Activated CD4-positive, CD25-positive, alpha-beta regulatory T cell (primary cell): ENCODE measurements around the gene SLC4A11.

ENCODE experiments used
- DNase-seq, 4 experiments: peaks; one replicate each; lab custom pipeline; 2025; lab: John Stamatoyannopoulos, UW

The SLC4A11 gene

DNA sequence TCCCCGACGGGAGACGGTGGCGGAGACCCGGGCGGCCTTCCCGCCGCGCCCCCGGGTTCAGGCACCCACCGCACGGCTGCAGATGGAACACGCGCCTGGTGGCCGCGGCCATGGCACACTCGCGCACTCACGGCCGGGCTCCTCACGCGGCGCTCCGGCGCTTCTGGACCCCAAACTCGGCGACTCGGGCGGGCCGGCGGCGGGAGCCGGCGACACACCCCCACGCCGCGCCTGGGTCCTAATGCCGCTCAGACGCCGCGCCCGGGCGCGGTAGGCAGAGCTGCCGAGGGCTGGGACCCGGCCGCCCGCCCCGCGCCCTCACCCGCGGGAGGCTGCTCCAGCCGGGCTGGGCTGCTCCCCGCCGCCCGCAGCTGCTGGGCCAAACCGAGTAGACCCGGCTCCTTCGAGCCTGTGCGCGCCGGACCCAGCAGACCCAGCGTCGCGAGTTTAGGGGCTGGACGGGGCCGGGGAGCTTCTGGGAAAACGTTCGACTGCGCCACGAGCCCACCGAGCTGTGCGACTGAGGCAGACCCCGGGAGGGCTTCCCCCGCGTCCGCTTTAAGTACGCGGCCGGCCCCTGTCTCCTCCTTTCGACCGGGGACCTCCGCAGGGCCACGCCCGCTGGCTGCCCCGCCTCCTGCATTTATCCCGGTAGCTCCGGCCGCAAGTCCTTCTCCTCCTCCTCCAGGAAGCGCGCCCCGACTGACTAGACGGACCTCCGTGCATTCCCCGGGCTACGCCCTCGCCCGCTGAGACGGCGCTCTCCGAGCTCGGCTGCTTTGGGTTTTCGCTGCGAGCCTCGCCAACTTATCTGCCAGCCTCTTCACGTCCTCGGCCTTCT is at the start of gene SLC4A11:
Gene SLC4A11 (minus strand): TSS at position 165 of the 841 bp plus-strand sequence. CDS start 53 bp downstream, at position 112.
- no peak for DNase-seq

DNA sequence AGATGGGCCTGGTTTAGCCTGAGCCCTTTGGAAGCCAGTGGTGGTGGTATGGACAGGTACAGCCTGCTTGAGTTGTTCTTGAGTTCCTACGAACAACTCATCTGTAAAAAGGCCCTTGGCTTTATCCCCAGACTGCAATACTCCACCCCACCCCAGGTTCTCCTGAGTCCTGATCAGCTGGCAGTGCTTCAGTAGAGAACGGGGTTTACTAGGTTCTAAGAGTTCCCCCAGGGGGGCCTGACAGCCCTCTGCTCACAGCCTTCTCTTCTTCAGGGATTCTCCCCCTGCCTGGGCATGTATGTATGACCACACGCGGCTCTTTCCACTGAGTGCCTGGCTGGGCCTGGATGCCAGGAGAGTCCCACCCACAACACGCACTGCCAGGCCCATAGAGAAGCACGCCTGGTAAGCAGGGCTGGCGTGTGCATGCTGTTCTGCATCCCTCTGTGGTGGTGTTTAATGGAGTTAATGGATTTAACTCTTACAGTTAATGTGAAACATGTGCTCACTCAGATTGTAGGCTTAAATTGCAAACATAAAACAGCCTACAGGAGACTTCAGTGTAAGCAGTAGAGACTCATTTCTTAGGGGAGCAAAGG is 44.3 kb upstream of the SLC4A11 start:
- no peak for DNase-seq

DNA sequence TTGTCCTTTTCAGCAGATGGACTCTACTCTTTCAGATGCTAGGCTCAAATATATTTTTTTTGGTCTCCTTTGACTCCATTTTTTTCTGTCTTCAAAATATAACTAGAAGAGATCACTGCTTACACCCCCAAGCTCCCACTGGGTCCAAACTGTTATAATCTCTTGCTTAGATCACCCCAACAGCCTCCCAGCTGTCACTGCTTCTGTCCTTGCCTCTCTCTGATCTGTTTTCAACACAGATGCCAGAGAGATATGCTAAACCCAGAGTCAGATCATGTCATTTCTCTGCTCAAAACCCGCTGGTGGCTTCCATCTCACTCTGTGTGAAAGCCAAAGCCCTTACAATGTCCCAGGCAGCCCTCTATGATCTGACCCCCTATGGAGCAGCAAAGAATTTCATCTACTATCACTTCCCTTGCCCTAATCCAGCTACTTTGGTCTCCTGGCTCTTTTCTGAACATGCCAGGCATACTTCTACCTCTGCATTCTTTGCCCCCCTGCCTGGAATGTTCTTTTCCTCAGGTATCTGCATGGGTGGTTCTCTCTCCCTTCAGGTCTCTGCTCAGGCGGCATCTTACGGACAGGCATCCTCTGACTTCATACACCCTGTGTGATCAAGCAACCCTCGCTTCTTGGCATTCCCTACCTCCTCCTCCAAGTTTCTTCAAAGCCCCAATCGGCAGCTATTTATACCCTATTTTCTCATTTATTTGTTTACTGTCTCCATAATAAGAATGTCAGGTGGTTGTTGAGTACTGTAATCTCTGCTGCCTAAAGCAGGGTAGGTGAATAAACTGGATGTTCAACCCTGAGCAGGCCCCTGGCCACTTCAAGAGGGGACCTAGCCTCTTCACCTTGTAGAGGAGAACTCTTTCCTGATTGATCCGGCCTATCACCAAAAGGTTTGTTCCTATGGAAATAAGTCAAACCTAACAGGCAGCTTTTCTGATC is 43.6 kb upstream of the SLC4A11 start:
- no peak for DNase-seq

DNA sequence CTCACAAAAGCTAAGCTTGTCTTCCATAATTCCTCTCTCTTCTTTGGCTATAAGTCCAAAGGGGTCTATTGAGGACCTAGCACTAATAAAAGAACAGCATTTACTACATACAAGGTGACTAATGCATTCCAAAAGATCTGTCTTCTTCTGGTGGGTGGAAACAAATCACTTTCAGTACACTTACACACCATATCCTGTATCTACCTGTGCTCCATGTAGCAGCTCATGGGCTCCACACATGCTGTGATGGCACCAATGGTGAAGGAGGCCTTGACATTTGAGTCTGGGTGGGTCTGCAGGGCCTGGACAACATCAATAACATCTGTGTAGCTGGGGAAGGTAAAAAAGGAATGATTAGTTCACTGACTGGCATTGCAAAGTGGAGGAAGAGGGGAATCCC is 42.4 kb upstream of the SLC4A11 start:
- no peak for DNase-seq

DNA sequence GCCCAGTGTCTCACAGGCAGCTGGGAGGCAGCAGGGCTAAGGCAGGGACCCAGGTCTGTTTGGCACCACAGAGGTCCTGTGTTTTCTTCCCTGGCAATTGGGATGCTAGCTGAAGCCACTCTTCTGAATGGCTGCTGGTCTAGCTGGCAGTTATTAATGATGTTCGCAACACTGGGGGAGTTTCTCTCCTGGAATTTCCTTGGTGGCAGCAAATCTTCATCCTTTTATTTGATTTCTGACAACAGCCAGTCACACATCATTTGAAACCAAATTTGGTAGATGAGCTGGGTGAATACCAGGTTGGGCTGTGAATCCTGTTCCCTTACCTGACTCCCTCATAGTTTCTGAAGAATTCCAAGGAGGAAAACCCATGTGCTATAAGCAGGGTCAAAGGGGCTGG is 40.8 kb upstream of the SLC4A11 start:
- no peak for DNase-seq

DNA sequence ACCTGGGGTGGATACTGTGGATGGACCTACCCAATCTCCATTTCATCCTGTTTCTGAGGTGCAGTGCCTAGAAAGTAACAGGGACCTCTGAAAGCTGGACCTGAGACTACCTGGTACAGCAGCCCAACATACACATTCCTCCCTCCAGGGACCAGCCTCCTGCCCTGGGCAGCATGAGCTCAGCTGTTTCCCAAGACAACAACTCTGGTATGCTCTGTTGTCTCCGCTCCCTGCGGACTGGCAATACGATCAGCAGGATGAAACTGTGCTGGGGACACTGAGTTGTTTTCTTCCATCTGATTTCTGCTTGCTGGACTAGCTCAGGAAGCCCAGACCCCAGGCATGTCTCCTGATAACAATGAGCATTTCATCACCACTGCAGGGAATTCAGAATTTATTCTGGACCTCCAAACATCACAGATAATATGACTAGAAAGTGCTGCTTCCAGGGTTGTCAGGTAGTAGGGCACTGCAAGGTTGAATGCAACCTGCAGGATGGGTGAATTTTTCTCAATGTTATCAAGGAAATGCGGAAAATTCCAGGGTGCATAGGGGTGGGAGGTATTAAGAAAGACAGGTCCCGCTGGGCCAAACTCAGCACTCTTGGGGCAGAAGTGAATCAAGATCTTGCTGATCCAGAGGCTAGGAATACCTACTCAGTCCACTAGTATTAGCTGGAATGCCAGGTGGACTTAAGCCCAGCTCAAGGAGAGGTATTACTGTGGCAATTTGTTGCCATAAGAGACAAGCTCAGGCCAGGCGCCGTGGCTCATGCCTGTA is 38.9 kb upstream of the SLC4A11 start:
- no peak for DNase-seq

DNA sequence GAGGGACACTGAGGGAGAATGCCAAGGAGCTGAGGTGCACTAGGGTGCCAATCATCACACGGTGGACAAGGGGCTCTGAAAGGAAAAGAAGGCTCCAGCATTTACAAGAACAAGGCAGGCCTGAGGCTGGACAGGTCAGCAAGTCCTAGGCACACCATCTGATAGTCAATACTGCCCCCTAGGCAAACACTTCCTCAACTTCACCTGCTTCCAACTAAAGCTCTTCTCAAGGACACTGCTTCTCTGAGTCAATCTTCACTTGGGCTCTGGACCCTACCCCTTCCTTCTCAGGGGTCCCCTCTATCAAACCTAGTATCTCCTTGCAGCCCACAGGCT is 37.7 kb upstream of the SLC4A11 start:
- DNase-seq: no peak

DNA sequence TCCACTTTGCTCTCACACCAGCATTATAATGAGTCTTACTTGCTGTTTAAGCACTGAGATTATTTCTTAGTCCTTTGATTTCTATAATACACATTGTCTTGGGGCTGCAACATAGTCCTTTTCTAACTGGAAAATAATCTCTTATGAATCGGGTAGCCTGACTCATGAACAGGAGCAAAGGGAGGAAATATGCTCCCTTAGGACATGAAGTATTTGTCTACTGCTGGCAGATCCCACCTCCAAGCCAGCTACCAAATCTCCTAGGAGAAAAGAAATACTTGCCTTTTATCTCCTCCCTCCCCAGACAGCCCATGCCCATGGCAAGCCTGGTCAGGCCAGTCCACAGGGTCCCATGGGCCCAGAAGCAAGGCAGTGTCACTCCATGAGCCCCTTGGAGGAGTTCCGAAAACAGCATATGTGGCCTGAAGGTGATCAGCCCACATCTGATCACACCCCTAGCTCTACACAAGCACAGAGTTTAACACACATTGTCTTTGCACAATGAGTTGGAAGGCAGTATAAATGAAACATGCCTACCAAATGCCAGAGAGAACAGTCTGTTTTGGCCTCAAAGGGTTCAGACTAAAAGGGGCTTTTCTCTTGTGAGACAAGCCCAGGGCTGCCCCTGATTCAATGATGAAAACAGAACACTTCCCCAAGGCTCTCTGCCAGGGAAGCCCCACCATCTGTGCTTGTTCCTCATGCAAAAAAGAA is 37.1 kb upstream of the SLC4A11 start:
- DNase-seq: no peak

DNA sequence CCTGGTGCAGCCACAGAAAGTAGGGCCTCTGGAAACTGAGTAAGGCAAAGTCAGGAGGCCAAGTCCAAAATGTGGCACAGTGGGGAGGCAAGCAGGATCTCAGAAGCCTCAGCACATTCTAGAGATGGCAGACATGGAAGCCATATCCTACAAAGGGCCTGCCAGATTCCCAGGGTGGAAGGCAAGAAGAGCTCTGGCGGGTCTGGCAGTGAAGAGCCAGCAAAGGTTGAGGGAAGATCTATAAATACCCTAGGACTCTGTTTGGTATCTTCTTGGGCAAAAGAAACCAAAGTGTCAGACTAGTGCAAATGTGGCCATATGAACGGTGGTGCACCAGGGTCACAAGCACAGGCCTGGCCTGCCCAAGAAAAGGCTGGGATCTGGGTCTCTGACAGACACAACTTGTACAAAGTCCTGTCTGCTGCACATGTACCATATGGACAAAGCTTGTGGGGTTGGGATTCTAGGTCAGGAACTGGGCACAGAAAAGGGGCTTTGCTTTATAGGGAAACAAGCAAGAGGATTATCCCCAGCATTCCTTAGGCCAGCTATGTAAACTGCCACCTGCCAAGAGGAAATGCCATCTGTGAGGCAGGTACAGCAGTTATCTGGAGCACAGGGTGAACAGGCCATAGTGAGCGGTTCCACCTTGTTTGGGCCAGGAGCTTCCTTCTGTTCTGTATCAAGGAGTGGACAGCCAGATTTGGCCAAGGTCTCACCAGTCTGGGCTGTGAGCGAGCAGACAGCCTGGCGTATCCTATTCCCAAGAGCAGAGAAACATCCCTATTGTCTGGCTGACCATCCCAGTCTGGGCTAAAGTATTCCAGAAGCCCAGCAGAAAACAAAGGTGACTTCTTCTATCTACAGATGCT is 36.3 kb upstream of the SLC4A11 start:
- DNase-seq: no peak

DNA sequence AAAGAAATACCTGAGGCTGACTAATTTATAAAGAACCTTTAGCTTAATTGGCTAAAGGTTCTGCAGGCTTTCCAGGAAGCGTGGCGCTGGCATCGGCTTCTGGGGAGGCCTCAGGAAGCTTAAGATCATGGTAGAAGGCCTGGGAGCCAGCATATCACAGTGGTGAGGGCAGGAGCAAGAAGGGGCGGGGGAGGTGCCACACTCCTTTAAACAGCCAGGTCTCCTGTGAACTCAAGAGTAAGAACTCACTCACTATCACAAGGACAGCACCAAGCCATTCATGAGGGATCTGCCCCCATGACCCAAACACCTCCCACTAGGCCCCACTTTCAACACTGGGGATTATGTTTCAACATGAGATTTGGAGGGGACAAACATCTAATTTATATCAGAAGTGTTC is 34.4 kb upstream of the SLC4A11 start:
- DNase-seq: no peak

DNA sequence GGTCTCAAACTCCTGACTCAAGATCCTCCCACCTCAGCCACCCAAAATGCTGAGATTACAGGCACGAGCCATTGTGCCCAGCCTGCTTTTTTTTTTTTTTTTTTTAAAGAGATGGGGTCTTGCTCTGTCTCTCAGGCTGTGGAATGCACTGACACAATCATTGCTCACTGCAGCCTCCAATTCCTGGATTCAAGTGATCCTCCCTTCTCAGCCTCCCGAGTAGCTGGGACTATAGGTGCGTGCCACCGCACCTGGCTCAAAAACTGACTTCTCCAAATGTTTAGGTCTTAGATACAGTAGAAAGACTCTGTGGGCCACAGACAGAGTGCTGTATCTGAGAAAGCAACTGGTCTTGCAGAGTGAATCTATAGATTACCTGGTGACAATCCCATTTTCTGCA is 31.1 kb upstream of the SLC4A11 start:
- DNase-seq: no peak

DNA sequence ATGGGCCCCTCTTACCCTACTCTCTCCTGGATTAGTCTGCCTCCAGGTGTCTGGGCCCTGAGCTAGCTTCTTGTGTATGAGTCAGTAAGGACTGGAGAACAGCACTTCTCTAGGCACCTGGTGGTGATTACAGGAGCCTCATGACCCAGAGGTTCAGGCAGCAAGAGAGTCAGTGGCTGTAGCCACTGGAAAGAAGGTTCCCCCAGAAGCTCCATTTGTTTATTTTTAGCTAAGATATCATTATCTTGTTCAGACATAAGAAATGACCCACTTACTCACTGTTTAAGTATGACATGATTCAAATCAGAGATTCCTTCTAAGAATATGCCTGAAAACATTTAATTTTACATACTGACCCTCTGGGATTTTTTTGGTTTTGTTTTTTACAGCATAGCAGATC is 23.6 kb upstream of the SLC4A11 start:
- no peak for DNase-seq

DNA sequence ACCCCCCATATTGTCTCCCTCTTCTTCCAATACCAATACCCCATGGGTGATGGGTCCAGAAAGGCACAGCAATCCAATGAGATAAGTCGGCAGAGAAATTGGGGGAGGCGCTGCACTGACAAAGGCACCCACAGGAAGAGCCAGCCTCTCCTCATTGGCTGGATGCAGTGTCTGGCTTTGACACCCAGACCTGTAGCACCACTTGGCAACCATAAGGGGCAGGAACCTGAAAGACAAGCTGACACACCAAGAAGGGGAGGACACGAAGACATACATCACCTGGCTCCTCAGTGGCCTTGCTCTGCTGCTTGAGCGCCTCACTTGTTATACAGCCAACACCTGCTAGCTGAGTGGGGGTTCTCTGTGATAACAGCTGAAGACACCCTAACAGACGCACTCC is 19.4 kb upstream of the SLC4A11 start:
- no peak for DNase-seq

DNA sequence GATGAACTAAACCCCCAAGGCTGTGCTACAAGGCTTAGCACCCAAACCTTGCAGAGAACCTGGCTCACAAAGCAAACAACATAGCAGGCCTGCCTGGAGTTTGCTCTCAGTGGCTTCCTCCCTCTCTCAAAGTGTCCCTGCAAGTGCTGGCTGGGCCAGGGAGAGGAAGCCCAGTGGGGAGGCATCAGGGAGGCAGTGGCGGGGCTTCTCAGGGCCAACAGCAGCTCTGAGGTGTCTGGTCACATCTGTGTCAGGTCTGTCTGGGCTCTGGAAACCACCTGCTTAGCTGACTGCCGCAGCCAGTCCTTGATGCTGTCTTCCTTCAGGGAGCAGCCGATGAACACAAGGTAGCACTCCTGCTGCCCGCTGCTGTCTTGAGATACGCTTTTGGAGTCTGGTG is 16.7 kb upstream of the SLC4A11 start:
- DNase-seq: no peak

DNA sequence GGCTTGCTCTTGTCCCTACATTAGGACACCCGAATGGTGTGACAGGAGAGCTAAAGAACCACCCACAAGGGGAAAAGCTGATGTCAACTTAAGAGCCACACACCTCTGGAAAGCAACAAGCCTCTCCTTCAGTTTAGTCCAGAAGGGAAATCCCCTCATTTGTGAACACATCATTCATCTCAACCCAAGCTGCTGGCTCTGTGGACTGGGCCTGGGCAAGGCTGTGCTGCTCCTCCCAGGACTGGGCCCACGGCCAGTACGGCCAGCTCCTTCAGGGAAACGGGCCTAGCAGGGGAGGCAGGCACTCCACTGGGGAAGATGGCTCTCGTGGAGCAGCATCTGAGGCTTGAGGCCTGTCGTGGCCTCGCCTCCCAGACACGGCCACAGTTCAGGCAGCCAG is 12.8 kb upstream of the SLC4A11 start:
- no peak for DNase-seq

DNA sequence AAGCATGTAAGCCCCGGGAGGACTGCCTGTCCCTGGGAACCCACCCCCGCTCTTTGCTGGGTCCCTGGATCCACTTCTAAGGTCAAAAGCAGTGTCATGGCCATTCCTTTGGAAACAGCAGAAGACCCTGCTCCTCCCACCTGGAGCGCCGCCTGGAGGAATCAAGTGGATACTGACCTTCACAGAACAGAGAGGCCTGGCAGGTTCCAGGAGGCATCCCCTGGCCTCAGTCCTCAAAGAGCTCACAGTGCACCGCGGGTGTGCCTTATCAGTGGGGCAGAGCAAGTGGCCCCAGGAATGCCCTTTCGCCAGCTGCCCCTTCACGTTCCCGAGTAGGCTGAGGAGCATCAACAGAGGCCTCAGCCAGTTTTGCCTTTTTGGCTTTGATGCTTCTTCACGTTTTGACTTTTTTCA is 11.1 kb upstream of the SLC4A11 start:
- DNase-seq: no peak

DNA sequence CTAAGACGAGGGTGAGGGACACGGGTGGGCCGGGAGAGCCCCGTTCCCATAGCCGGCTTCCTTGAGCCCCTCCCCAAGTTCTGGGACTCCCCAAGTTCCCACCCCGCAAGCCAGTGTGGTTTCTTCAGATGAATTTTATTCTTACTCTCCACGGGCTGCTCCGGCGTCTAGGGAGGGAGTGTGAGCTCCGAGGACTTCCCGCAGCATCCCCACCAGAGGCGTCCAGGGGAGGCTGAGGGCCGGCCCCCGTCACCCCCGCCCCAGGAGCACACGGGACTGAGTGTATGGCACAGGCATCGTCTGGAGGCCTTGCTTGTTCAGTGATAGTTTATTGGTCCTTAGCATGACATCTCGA is 10.0 kb upstream of the SLC4A11 start:
- DNase-seq: no peak

DNA sequence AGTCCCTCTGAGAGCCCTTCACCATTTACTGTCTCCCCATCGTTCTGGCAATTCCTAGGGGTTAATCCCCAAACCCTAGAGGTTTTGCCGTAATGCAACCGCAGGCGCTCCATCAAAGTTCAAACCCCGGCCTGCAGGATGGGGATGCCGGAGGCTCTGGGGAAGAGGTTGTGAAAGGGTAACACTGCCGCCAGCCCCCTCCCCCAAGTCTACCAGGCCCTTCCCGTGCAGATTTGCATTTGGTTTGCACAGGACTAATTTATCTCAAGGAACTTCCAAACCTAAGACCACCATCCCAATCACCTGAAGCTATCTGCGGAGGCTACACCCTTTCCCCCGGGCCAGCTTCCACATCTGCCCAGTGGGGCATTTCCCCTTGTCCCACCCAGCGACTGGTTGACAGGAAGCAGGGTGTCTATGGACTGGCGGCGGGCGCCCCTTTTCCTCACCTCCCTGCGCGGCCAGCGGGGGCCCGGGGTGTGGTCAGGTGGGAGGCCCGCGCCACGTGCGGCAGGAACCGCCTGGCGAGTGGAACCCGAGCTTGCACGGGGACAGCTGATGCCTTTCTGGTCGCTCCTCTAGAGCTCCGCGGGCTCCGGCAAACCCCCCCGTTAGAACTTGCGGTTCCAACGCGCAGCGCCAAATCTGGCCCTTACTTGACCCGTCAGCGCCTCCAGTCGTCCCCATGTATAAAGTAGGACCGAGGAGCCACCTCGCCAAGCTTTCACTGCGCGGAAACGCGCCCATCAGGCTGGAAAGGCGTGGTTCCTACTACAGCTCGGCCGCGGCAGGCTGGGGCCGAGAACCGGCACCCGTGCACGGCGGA is 9.4 kb upstream of the SLC4A11 start:
- no peak for DNase-seq

DNA sequence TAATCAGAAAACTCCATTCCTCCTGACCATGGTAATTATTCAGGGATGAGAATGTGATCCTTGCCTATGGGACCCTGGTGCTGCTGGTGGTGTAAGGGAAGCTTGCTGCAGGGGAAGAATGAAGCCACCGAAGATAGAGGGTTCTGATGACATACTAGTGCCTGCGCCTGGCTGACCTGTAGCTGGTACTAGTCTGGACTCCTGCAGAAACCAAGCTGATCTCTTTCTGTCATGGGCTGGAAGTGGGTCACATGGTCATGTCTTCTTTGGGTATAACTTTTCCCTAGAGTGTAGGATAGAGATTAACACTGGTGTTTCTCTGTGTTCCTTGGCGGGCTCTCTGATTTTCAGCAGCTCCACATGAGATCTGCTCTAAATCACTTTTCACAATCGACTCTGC is 8.6 kb upstream of the SLC4A11 start:
- no peak for DNase-seq

DNA sequence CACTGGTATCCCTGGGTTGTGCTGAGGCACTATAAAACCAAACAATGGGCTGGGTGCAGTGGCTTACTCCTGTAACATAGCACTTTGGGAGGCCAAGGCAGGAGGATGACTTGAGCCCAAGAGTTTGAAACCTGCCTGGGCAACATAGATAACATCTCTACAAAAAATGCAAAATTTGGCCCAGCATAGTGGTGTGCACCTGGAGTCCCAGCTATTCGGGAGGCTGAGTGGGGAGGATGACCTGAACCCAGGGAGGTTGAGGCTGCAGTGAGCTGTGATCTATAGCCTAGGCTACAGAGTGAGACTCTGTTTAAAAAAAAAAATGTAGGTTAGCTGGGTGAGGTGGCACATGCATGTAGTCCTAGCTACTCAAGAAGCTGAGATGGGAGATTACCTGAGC is 7.7 kb upstream of the SLC4A11 start:
- no peak for DNase-seq
